ENCODE data around the gene OR11A1.

The OR11A1 gene, protein sequence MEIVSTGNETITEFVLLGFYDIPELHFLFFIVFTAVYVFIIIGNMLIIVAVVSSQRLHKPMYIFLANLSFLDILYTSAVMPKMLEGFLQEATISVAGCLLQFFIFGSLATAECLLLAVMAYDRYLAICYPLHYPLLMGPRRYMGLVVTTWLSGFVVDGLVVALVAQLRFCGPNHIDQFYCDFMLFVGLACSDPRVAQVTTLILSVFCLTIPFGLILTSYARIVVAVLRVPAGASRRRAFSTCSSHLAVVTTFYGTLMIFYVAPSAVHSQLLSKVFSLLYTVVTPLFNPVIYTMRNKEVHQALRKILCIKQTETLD

DNA sequence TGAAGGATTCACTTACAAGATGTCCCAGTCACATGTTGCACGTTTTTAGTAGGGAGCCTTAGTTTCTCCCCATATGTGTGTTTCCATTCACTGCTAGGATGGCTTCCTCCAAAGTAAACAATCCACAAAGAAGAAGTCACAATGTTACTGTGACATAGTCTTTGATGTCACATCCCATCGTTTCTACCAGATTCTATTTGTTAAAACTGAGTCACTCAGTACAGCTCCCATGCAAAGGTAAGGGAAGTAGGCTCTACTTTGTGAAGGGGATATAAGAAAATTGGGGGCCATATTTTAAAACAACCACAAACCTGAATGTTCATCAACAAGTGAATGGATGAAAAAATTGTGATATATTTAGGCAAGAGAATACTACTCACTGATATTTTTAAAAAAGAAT, at the start of gene OR11A1, which contains the start of gene OR2H1:
Gene OR11A1, minus strand, starts transcription at position 101 of the 400 bp plus-strand sequence. CDS start 29,430 bp downstream, outside the sequence.
Gene OR2H1, plus strand, starts transcription at position 185 of the 400 bp plus-strand sequence. CDS start 4,615 bp downstream, outside the sequence.
- DNase-seq, result no peak

DNA sequence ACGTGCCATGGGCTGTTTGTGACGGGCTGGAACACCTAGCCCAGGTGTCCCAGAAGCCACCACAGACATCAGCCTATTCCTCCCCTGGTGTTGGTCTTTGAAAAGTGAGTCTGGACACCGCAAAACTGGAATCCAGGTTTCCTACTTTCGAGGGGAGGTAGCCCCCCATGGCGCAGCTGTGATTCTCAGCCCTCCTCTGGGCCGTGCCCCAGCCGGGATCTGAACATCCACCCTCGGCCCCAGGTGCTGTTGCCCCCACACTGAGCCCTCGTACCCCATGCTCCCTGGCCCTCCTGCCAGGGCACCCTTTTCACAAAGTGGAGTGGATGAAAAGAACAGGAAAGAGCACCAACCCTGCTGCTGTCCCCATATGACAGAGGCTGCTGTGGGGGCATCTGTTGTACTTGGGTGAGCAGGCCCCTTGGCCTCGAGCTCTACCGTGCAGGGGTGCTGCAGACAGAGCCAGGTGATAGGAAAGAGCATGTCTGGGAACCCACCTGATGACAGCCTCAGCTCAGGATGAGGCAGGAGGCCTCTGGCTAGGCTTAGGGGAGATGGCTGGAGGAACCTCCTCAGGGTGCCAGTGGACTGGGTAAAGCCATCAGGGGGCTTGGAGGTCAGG, 49.7 kb upstream of the OR11A1 start:
- no peak for DNase-seq

DNA sequence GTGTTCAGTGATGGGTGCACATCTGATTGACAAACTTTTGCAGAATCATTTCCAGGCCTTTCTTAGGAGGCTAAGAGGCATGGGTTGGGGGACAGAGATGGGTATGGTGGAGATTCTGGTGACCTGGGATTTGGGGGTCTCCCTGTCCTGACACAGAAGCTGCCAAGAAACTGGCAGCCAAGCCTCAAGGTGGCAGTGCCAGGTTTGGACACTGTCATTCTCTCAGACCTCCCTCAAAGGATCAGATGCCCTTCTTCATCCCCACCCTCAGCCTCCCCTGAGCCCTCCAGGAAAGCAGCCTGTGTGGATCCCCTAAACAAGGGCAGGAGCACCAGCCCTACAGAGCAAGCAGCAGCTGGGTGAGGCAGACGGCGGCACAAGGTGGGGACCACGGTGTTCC, 48.9 kb upstream of the OR11A1 start:
- DNase-seq, result no peak

DNA sequence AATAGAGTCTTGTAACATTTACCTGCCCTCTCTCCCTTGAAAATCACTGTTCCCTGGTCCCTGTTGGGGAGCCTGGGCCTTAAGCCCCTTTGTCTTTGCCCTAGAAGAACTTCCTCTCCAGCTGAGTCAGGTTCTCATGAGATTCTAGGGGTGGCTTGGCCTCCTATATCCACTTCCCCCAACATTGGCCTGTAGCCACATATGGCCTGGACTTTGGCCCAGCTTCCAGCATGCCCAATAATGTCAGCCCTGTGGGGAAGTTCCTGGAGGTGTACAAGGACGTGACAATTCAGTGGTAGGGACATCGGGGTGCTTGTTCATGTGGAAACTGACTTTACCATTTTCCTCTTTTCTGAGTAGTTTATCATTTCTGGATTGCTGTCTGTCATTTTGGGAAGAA, 48.1 kb upstream of the OR11A1 start:
- DNase-seq, result no peak

DNA sequence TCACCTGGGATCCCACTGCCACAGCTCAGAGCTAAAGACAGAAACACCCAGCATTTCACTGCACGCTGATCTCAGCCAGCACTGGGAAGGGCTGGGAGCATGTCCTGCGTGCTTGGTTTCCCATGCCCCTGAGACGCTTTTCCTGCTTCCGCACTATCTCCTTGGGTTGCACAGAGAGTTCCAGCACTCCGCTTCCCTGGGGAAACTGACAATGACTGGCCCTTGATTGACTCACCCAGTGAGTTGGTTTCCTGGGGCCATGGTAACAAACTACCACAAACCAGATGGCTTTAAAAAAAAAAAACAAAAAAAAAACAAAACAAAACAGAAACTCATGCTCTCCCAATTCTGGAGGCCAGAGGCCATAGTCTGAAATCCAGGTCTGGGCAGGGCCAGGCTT, 45.7 kb upstream of the OR11A1 start:
- DNase-seq, result no peak

DNA sequence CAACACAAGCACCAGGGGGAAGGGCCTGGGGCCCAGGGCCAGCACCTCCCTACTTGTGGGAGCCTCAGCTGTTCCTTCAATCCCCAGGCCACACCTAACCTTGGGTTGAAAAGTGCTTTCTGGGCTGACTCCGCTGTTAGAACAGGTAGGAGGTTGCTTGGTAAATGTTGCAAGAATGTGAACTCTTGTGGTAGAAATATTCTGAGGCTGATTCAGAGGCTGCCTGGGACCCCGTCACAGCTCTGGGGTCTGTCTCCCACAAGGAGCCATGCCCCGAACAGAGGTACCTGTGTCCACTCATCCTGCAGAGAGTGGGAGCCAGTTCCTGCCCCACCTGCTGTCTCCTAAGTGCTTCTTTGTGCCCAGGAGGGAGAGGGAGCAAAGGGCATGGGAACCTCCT, 45.3 kb upstream of the OR11A1 start:
- DNase-seq, result no peak

DNA sequence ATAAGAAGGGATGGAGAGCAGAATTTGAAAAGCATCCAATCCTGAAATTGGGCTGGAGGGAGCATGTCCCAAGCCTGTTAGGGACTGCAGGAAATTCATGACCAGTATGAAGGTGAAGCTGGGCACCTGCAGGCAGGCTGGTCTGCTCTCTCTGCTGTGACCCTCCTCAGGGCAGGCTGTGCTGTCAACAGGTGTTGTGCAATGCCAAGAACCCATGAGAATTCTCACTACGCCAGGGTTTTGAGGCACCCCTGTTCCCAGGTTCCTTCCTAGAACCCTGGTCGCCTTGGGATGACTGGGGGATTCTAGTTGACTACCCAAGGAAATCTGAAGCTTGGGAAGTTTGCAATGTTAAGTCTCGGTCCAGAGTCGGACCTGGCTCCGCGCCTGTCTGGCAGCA, 44.2 kb upstream of the OR11A1 start:
- no peak for DNase-seq

DNA sequence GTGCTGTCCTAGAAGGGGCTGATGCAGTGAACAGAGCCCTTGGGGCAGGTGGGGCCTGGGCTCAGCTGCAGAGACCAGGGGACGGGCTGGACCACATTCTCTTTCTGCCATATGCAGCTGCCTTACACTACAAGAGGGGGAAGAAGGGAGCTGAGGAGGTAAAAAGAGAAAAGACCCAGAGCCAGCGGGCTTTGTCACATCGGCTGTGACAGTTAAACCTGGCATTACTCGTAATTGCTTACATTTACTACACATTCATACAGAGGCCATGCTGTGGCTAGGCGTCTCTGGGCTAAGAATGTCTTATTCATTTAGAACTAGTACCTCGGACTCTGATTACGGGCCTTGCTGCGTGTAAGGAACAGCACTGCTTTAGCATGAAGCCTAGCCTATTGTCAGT, 43.7 kb upstream of the OR11A1 start:
- no peak for DNase-seq

DNA sequence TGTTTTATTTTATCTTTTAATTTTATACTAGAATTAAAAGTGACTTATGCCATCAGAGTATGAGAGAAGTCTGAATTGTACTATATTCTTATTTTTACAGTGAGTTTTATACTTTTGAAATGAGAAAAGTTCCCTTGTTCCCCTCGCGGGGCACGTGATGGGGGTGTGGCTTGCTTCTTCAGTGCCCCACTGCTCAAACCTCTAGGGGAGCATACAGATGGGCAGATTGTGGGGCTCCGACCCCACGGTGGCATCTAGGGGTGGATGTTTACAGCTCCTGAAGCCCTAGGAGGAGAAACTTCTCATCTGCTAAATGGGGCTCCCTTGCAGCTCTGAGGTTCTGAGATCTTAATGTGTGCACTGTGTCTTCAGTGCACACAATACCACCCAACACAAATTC, 42.8 kb upstream of the OR11A1 start:
- DNase-seq, result no peak

DNA sequence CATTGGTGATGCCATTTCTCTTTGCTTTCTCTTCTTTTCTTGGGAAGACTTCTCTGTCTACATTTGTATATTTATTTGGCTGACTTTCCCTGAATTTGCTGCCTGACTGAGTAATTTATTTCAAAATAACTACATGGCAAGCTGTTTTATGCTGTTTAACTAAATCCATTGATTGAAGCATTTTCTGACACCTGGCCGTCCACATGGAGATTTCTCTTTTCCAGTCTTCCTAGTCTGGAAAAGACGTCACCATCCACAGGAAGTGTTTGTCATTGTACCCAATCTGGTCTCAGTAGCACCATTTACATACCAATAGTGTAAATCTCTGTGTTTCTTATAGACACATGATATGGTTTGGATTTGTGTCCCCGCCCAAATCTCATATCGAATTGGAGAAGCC, 40.1 kb upstream of the OR11A1 start:
- no peak for DNase-seq

DNA sequence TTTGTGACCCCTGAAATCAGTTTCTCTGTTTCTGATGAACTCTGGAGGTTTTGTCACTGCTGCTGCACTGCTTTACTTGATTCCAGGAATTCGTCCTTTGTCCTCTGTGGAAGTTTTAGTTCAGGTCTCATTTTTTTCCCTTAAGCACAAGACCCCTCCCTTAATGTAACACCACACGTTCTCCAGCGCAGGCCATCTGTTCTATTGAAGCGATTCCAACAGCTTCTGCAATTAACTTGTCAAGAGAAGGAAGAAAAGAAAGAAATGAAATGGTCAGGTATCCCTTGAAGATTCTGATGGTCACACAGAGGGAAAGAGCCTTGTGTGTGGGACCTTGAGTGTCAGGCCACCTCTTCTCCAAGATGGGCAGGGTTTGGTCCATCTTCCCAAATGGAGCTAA, 38.7 kb upstream of the OR11A1 start:
- DNase-seq, result no peak

DNA sequence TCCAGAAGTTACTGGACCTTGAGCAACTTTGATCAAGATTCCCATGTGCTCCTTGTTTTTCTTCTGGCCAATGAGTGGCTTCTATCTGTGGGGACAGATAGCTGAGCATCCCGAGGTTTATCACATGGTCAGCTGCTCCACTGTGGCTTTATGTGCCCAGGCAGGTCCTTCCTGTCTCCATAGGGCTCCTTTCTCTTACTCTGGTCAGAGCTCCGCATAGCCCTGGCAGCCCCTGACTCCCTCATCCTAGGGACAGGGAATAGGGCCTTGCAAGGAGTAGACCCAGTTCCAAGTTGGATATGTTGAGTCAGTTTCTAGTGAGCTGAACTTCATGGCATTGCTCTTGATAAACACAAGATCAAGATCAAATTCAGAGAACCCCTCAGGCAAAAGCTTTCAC, 37.3 kb upstream of the OR11A1 start:
- DNase-seq, result no peak

DNA sequence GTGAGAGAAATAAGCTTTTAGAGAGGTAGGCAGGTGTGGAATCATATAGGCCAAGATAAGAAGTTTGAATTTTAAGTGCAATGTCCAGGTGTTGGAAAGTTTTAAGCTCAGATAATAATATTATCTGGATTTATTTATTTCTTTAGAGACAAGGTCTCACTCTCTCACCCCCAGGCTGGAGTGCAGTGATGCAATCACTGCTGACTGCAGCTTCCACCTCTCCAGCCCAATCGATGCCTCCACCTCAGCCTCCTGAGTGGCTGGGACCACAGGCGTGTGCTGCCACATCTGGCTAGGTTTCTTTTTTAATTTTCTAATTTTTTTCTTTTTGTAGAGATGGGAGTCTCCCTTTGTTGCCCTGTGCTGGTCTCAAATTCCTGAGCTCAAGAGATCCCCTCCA, 36.4 kb upstream of the OR11A1 start:
- DNase-seq, result no peak

DNA sequence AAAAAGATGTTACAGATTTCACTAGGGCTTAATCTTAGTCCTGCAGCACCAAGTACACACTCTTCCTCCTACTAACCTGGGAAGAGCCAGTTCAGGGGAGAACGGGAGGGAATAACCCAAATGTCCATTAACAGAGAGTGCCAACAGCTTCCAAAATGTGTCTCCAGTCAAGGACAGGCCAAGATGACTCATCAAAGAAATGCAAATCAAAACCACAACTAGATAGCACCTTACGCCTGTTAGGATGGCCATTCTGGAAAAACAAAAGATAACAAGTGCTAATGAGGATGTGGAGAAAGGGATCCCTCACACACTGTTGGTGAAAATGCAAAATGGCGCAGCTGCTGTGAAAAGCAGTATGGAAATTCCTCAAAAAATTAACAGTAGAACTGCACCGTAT, 34.7 kb upstream of the OR11A1 start:
- no peak for DNase-seq

DNA sequence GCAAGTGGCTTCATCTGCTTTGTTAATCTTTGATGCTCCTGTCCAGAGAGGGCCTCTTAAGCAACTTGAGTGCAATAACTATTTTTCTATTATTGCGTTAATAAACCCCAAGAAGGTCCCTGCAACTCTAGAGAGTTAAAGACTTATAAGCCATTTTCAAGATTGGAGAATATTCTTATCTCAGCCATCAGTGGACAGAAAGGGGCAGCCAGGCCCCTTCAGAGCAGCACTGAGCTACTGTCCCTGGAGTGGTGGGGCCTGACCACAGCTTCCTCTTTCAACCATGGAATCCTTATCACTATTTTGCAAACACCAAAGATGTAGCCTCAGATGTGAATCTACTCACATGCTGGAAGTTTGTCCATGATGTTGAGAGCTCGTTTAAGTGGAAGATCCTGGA, 33.7 kb upstream of the OR11A1 start:
- DNase-seq, result no peak

DNA sequence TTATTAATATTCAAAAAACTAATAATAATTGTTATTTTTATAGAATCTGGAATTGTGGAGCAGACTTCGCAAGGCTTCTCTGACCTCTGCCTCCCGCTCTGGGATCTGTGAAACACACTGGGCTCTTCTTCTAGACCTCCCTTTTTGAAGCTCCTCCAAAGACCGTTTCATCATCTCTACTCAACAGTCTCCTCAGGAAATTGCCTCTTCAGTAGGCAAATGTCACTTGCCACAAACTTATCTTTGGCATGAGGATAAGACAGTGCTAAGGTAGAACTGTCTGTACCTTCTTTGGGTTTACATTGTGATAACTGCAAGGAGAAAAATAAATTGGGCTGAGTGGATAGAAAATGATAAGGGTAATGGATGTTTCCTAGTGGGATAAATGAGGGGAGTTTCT, 33.2 kb upstream of the OR11A1 start:
- no peak for DNase-seq

DNA sequence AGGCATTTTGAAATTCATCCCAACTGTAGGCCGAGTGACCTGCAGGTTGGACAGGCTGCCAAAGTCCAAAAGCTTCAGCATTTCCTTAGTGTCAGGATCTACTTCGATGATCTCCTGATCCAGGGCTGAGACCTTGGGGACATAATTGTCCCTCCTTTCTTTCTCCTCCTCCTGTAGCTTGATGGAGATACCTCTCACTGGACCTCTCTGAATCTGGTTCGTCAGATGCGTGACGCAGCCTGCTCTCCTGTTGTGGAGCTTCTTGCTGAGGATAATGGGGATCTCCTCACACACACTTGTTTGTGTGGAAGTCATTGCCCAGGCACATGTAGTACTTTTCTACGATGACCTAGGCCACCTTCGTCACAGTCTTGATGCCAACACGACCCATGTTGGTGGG, 32.4 kb upstream of the OR11A1 start:
- DNase-seq, result no peak

DNA sequence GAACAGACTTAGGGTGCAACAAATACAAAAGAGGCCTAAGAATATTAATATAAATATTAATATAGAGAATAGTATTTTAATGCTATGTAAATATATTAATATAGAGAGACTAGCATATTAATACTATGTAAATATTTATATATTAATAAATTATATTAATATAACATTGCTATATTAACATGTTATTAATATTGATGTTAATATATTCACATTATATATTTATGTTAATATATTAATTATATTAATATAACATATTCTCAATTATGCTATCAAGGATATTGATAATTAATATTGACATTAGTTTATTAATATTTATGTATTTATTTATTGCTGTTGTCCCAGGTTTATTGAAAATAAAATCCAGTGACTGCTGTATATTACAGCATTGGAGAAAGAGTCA, 32.0 kb upstream of the OR11A1 start:
- DNase-seq, result no peak

DNA sequence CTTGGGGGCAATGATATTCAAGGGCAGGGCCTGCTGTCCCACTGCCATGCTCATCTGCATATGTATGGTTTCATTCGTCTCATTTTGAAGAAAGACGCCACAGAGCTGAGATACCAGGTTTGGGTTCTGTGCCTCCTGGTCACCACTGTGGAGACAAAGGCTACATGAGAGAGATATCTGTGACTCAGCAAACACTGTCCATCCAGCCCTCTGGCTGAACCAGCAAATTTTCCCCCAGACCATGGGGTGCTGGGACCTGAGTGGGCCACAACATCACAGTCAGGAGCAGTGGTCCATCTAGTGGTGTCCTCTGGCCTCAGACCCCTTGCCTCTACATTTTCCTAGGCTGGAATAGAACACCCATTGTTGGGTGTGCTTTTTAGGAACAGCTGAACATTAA, 30.8 kb upstream of the OR11A1 start, which contains the start of gene MAS1L:
Gene MAS1L, minus strand, starts transcription at position 297 of the 400 bp plus-strand sequence. Its CDS starts 54 bp downstream, at position 243.
- DNase-seq, result no peak

DNA sequence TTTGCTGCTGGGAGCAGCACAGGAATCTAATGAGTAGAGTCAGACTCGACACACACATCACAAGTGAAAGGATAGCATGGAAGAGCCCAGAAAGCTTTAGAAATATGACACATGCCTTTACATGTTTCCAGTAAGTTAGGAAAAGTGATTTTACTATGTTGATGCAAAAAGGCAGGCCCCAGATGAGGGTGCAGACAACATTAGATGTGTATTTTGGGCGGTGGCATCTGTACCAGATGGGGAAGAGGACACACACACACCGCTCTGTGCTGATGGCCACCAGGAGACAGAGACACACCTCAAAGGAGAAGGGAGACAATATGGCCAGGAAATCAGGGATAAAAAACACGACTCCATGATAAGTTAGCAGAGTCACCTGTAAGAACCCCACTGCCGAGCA, 30.3 kb upstream of the OR11A1 start:
- no peak for DNase-seq

DNA sequence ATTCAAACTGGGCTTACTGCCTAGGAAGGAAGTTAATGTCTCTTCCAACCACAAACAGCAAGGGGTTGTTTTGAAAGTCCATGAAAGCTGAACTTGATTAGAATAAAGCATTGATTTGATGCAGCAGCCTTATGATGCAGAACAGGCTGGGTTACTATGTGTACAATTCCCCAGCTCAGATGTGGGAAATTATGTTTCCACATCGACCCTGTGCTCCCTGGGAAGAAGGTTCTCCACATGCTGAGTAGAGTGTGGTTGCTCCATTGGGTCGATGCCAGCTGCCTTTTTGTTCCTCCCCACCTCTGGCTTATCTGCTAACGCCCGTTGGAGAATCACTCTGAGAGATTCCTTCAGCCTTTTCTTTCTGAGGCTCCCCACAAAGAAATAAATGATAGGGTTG, 29.7 kb upstream of the OR11A1 start:
- no peak for DNase-seq

DNA sequence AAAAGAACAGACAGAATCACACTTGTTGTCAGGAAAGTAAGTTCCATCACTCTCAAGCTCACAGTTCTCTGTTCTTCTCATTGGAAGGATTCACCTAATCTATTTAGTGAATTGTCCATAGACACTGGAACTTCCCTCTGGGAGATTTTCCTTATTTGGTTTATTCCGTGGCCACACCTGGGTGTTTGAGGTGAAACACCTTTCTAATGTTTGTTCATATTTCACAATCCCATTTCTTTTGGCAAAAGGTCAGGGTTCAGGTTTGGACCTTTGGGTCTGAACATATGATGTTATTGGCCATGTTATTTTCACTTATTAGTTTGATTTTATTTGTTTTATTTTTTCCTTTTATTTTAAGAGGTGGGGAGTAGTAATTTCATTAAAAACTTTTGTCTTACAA, 26.9 kb upstream of the OR11A1 start:
- DNase-seq, result no peak

DNA sequence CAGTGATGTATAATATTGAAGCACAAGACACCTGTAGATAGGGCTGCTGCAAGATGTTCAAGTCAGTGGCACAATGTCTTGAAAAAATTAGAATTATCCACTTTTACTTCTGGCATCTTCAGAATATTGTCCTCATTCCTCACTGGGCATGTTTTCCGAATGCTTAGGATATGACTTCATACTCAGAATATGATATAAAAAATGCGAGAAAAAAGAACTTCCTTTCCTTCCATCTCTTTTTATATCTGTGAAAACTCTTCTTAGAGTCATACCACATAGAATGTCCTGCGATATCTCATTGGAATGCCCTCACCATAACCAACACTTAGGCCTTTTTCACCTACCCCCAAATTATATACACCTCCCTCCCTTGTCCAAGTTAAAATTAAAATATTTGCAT, 26.3 kb upstream of the OR11A1 start:
- no peak for DNase-seq

DNA sequence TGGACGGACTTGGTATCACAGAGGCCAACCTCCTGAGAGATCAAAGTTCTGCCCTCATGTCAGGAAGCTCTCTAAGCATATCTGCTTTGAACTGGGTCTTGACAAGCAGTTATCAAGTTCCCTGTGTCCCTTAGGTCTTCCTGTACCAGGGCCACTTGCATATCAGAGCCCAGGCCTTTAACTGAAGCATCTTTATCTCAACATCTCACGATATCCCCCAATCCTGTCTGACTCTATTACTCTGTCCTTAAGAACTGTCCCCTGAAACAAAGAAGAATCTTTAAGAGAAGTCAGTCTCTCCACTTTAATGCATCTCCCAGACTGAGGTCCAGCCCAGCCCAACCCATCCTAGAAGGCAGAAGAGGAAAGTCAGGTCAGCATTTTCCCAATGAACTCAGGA, 22.7 kb upstream of the OR11A1 start:
- DNase-seq, result no peak

DNA sequence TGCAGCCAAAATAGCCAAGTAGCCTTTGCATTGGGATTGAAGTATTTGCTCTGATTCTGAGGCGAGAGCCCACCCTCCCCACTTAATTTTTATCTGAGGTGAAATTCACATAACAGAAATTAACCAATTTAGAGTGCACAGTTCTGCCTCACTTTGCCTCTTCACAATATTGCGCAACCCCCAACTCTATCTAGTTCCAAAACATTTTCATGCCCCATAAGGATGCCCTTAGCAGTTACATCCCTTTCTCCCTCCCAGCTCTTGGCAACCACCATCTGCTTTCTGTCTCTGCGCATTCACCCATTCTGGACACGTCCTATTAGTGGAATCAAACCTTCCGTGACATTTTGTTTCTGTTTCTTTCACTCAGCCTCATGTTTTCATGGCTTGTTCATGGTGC, 21.9 kb upstream of the OR11A1 start:
- no peak for DNase-seq

Data from right hindlimb (tissue), 1 donor.